CD8-positive, alpha-beta memory T cell (primary cell): ENCODE measurements around the gene THAP3. TPM values are rescaled to one million over a fixed set of nuclear protein-coding genes. Genes with fewer than 3 reads are reported as not detected.
A peak's percentile ranks its signal among the peaks of the same experiment; 100 is the strongest.
"Not testable (repeated sequence)": the region's sequence is repeated elsewhere in the genome, so short reads cannot be mapped to it uniquely, and the experiment has no call there.

Experiments used
- CTCF ChIA-PET: fragments of 350-600 bp; sonication (Branson Sonifier 250); formaldehyde crosslinking; loops from one replicate; lab custom pipeline; 2021; ENCODE audit warnings: antibody characterized with exemption; lab: Charles Lee
- POLR2A ChIA-PET: fragments of 350-600 bp; sonication (Branson Sonifier 250); formaldehyde crosslinking; loops from one replicate; lab custom pipeline; 2021; ENCODE audit warnings: antibody characterized with exemption; lab: Charles Lee
- DNase-seq, 5 donors: peaks; one replicate each; pipeline versions ENCODE4 v3.0.0 to v3.0.0-alpha.2; 2020 to 2022; ENCODE audit warnings: mixed read lengths in 1 of 5
- H3K27ac ChIP-seq: one replicate; pipeline ENCODE4 v1.7.0; 2013; ENCODE audit warnings: low read depth, mild to moderate bottlenecking, low read length, moderate library complexity
- H3K27me3 ChIP-seq: 2 replicates; pipeline ENCODE4 v1.7.0; 2013; ENCODE audit warnings: low read length, mild to moderate bottlenecking; ENCODE audit not compliant: insufficient read depth, poor library complexity, severe bottlenecking
- H3K36me3 ChIP-seq: 2 replicates; pipeline ENCODE4 v1.7.0; 2013; ENCODE audit warnings: mild to moderate bottlenecking, low read length, moderate library complexity; ENCODE audit not compliant: insufficient read depth
- H3K4me1 ChIP-seq: 2 replicates; pipeline ENCODE4 v1.7.0; 2013; ENCODE audit warnings: mild to moderate bottlenecking, low read length, moderate library complexity; ENCODE audit not compliant: insufficient read depth
- H3K4me3 ChIP-seq: 2 replicates; pipeline ENCODE4 v1.7.0; 2013; ENCODE audit warnings: mild to moderate bottlenecking, low read length
- H3K9me3 ChIP-seq: 2 replicates; pipeline ENCODE4 v1.7.0; 2013; ENCODE audit warnings: mild to moderate bottlenecking, low read length
- H3K27ac Mint-ChIP-seq, 8 donors: one replicate each; pipeline ENCODE4 v1.8.0; 2020 to 2021; ENCODE audit warnings: mixed read lengths in 8 of 8, mild to moderate bottlenecking in 6 of 8, inconsistent platforms in 3 of 8, moderate library complexity in 3 of 8
- H3K27me3 Mint-ChIP-seq, 2 donors: one replicate each; pipeline ENCODE4 v1.8.0; 2020 to 2021; ENCODE audit warnings: mixed read lengths in 2 of 2, mild to moderate bottlenecking in 1 of 2, moderate library complexity in 1 of 2
- H3K36me3 Mint-ChIP-seq, 3 donors: one replicate each; pipeline ENCODE4 v1.8.0; 2020 to 2021; ENCODE audit warnings: mixed read lengths in 3 of 3, inconsistent platforms in 1 of 3, mild to moderate bottlenecking in 1 of 3
- H3K4me1 Mint-ChIP-seq, 3 donors: one replicate each; pipeline ENCODE4 v1.8.0; 2020 to 2021; ENCODE audit warnings: mixed read lengths in 3 of 3, inconsistent platforms in 1 of 3, mild to moderate bottlenecking in 1 of 3
- H3K4me3 Mint-ChIP-seq, 7 donors: one replicate each; pipeline ENCODE4 v1.8.0; 2020 to 2021; ENCODE audit warnings: mixed read lengths in 7 of 7, mild to moderate bottlenecking in 6 of 7, moderate library complexity in 4 of 7, inconsistent platforms in 2 of 7
- H3K9me3 Mint-ChIP-seq, 5 donors: one replicate each; pipeline ENCODE4 v1.8.0; 2020 to 2022; ENCODE audit warnings: mixed read lengths in 5 of 5, mild to moderate bottlenecking in 3 of 5, moderate library complexity in 2 of 5, inconsistent platforms in 1 of 5
- polyA plus RNA-seq: library from polyadenylated mRNA; unstranded; fragments of 300-500 nt; fragmentation: Illumina TruSeq; gene quantifications from one replicate; pipeline ENCODE4 v1.2.3, GENCODE V29; 2021
- total RNA-seq, 2 experiments: library from RNA; stranded (reverse); gene quantifications; one replicate each; pipeline ENCODE4 v1.2.3, GENCODE V29; 2021

The THAP3 gene
- total and polyA plus RNA-seq, 3 experiments from 2014 or later, result 18.3 to 24.0 (median 20.6) TPM

- H3K27ac ChIP-seq, result peak overlapping the region; percentile 40
- H3K36me3 Mint-ChIP-seq, result peaks cover 0 to 62% (median 4%) of the 10 kb centered on the region in 3 donors
- no peaks in the 10 kb centered on the region for H3K27me3 Mint-ChIP-seq
- POLR2A ChIA-PET, result interaction anchor here (0.6 to 7.2 kb wide), 8 partner anchors 13 to 186 kb away, joined by 3 to 64 read pairs (median 3); partner anchors contain the start of genes CAMTA1, NOL9, PHF13 and TAS1R1
- H3K9me3 ChIP-seq, result no peaks in the 10 kb centered on the region
- peak overlapping the region; percentile 92 to 99 (median 98) for H3K4me3 Mint-ChIP-seq
- peaks cover 57% of the 10 kb centered on the region for H3K4me1 ChIP-seq
- CTCF ChIA-PET, result interaction anchor here (0.8 to 4.6 kb wide), 11 partner anchors 8 to 113 kb away, joined by 3 to 28 read pairs (median 4); partner anchors contain the start of genes NOL9, TAS1R1, THAP3 and ZBTB48
- H3K9me3 Mint-ChIP-seq, result no peaks in the 10 kb centered on the region
- peak overlapping the region; percentile 86 to 97 (median 93) for H3K27ac Mint-ChIP-seq
- peak; percentile 30 to 71 (median 46) for DNase-seq
- H3K4me1 Mint-ChIP-seq, result peaks cover 51 to 72% (median 54%) of the 10 kb centered on the region in 3 donors
- H3K27me3 ChIP-seq, result no peaks in the 10 kb centered on the region
- peaks cover 37% of the 10 kb centered on the region for H3K36me3 ChIP-seq
- H3K4me3 ChIP-seq, result peak overlapping the region; percentile 95
Measured at GRCh38 chr1:6599141-6599975, 25.3 kb upstream of the THAP3 start.

- H3K4me3 ChIP-seq, result peak overlapping the region; percentile 81
- H3K27ac ChIP-seq, result peak overlapping the region; percentile 94
- H3K4me1 Mint-ChIP-seq, result peaks cover 49 to 72% (median 54%) of the 10 kb centered on the region in 3 donors
- not testable (repeated sequence) for H3K27me3 Mint-ChIP-seq, H3K9me3 Mint-ChIP-seq, DNase-seq, H3K27me3 ChIP-seq, H3K9me3 ChIP-seq
- H3K36me3 Mint-ChIP-seq, result peaks cover 0 to 57% (median 3%) of the 10 kb centered on the region in 3 donors
- peak overlapping the region; percentile 86 to 97 (median 95) for H3K27ac Mint-ChIP-seq
- ChIA-PET POLR2A (interaction anchor here (0.6 to 7.2 kb wide), 9 partner anchors 13 to 185 kb away, joined by 3 to 64 read pairs (median 3); partner anchors contain the start of genes CAMTA1, NOL9, PHF13 and TAS1R1), CTCF (interaction anchor here (0.8 to 4.6 kb wide), 12 partner anchors 9 to 114 kb away, joined by 3 to 28 read pairs (median 4); partner anchors contain the start of genes NOL9, TAS1R1, THAP3 and ZBTB48)
- H3K4me3 Mint-ChIP-seq, result peak overlapping the region; percentile 92 to 99 (median 98)
- peaks cover 32% of the 10 kb centered on the region for H3K36me3 ChIP-seq
- peaks cover 61% of the 10 kb centered on the region for H3K4me1 ChIP-seq
Measured at GRCh38 chr1:6599991-6600390, 24.7 kb upstream of the THAP3 start.

GRCh38 chr1:6600410-6601048, 24.1 kb upstream of the THAP3 start:
- peak overlapping the region; percentile 91 to 97 (median 95) for H3K27ac Mint-ChIP-seq
- peaks cover 27% of the 10 kb centered on the region for H3K36me3 ChIP-seq
- DNase-seq, result no peak
- no peaks in the 10 kb centered on the region for H3K27me3 ChIP-seq
- ChIA-PET POLR2A (interaction anchor here (0.6 to 7.2 kb wide), 10 partner anchors 13 to 185 kb away, joined by 3 to 64 read pairs (median 3); partner anchors contain the start of genes CAMTA1, NOL9, PHF13 and TAS1R1), CTCF (interaction anchor here (0.8 to 4.6 kb wide), 12 partner anchors 9 to 115 kb away, joined by 3 to 28 read pairs (median 4); partner anchors contain the start of genes NOL9, TAS1R1, THAP3 and ZBTB48)
- peaks cover 0 to 52% (median 2%) of the 10 kb centered on the region in 3 donors for H3K36me3 Mint-ChIP-seq
- no peaks in the 10 kb centered on the region for H3K9me3 Mint-ChIP-seq
- H3K27me3 Mint-ChIP-seq, result no peaks in the 10 kb centered on the region
- H3K4me3 Mint-ChIP-seq, result peak overlapping the region; percentile 92 to 99 (median 98)
- H3K27ac ChIP-seq, result peak overlapping the region; percentile 94
- H3K9me3 ChIP-seq, result no peaks in the 10 kb centered on the region
- peak overlapping the region; percentile 81 for H3K4me3 ChIP-seq
- H3K4me1 Mint-ChIP-seq, result peaks cover 48 to 67% (median 51%) of the 10 kb centered on the region in 3 donors
- H3K4me1 ChIP-seq, result peaks cover 57% of the 10 kb centered on the region

GRCh38 chr1:6601049-6601922, 23.4 kb upstream of the THAP3 start:
- ChIA-PET POLR2A (interaction anchor here (1.1 to 7.2 kb wide), 6 partner anchors 12 to 141 kb away, joined by 3 to 64 read pairs (median 13); partner anchors contain the start of genes NOL9, PHF13, TAS1R1 and ZBTB48), CTCF (interaction anchor here (0.9 to 4.6 kb wide), 9 partner anchors 11 to 115 kb away, joined by 4 to 28 read pairs (median 6); partner anchors contain the start of genes NOL9 and ZBTB48)
- H3K36me3 Mint-ChIP-seq, result peaks cover 0 to 44% (median 0%) of the 10 kb centered on the region in 3 donors
- H3K36me3 ChIP-seq, result peaks cover 19% of the 10 kb centered on the region
- H3K4me3 ChIP-seq, result peak overlapping the region; percentile 81
- H3K27me3 ChIP-seq, result no peaks in the 10 kb centered on the region
- H3K4me1 Mint-ChIP-seq, result peaks cover 41 to 59% (median 44%) of the 10 kb centered on the region in 3 donors
- H3K9me3 ChIP-seq, result no peaks in the 10 kb centered on the region
- H3K4me1 ChIP-seq, result peaks cover 50% of the 10 kb centered on the region
- H3K27me3 Mint-ChIP-seq, result no peaks in the 10 kb centered on the region
- H3K27ac Mint-ChIP-seq, result peak overlapping the region; percentile 91 to 97 (median 95)
- H3K4me3 Mint-ChIP-seq, result peak overlapping the region; percentile 92 to 99 (median 98)
- H3K9me3 Mint-ChIP-seq, result no peaks in the 10 kb centered on the region
- peak overlapping the region; percentile 94 for H3K27ac ChIP-seq
- DNase-seq, result peak; percentile 57 to 89 (median 60)

GRCh38 chr1:6601923-6602668, 22.6 kb upstream of the THAP3 start:
- ChIA-PET CTCF (interaction anchor here (0.8 to 4.6 kb wide), 9 partner anchors 10 to 116 kb away, joined by 3 to 28 read pairs (median 5); partner anchors contain the start of genes NOL9 and ZBTB48), POLR2A (interaction anchor here (0.6 to 7.2 kb wide), 7 partner anchors 11 to 1561 kb away, joined by 3 to 64 read pairs (median 12); partner anchors contain the start of genes NOL9, PHF13, TAS1R1 and ZBTB48)
- peak overlapping the region; percentile 94 for H3K27ac ChIP-seq
- H3K9me3 Mint-ChIP-seq, result no peaks in the 10 kb centered on the region
- H3K4me3 ChIP-seq, result peak overlapping the region; percentile 81
- peaks cover 42% of the 10 kb centered on the region for H3K4me1 ChIP-seq
- H3K27me3 Mint-ChIP-seq, result no peaks in the 10 kb centered on the region
- H3K36me3 ChIP-seq, result peaks cover 11% of the 10 kb centered on the region
- H3K4me1 Mint-ChIP-seq, result peaks cover 35 to 51% (median 37%) of the 10 kb centered on the region in 3 donors
- DNase-seq, result peak in 3 of 5 donors; percentile 10 to 46 (median 22)
- H3K9me3 ChIP-seq, result no peaks in the 10 kb centered on the region
- peak overlapping the region; percentile 32 to 96 (median 92) for H3K27ac Mint-ChIP-seq
- H3K27me3 ChIP-seq, result no peaks in the 10 kb centered on the region
- peaks cover 0 to 36% (median 0%) of the 10 kb centered on the region in 3 donors for H3K36me3 Mint-ChIP-seq
- peak overlapping the region; percentile 92 to 99 (median 98) for H3K4me3 Mint-ChIP-seq

- peak; percentile 80 to 90 (median 82) for DNase-seq
- Histone ChIP-seq H3K27ac (peak within 1 kb of the TSS; percentile 94), H3K27me3 (no peaks in the 10 kb centered on the region), H3K36me3 (peaks cover 5% of the 10 kb centered on the region), H3K9me3 (no peaks in the 10 kb centered on the region), H3K4me1 (peaks cover 36% of the 10 kb centered on the region), H3K4me3 (peak within 1 kb of the TSS; percentile 81)
- Mint-ChIP-seq H3K27me3 (no peaks in the 10 kb centered on the region), H3K9me3 (no peaks in the 10 kb centered on the region), H3K4me3 (peak within 1 kb of the TSS; percentile 92 to 99 (median 98)), H3K36me3 (peaks cover 0 to 29% (median 0%) of the 10 kb centered on the region in 3 donors), H3K4me1 (peaks cover 31 to 44% (median 33%) of the 10 kb centered on the region in 3 donors), H3K27ac (peak within 1 kb of the TSS; percentile 91 to 99 (median 96))
- ChIA-PET POLR2A (interaction anchor here (0.6 to 7.2 kb wide), 6 partner anchors 10 to 1560 kb away, joined by 4 to 64 read pairs (median 13); partner anchors contain the start of genes NOL9, PHF13, TAS1R1 and THAP3), CTCF (interaction anchor here (0.8 to 4.2 kb wide), 7 partner anchors 9 to 114 kb away, joined by 3 to 16 read pairs (median 5); partner anchors contain the start of gene NOL9)
Measured at GRCh38 chr1:6602669-6603237, 21.9 kb upstream of the THAP3 start, which contains the start of gene KLHL21. TSS of gene KLHL21 (minus strand) at chr1:6602869. CDS start at chr1:6602817, 52 bp downstream.
